Neural cell (in vitro differentiated cells): ENCODE measurements around the gene OR4M2.
"Not testable (repeated sequence)": the region's sequence is repeated elsewhere in the genome, so short reads cannot be mapped to it uniquely, and the experiment has no call there.

ENCODE experiments used
- CTCF ChIP-seq: fragments of 450-650 bp; IDR thresholded peaks from 2 replicates; pipeline ENCODE4 v1.5.1; 2014; ENCODE audit warnings: antibody characterized with exemption, mild to moderate bottlenecking, moderate library complexity; ENCODE audit not compliant: poor library complexity, severe bottlenecking
- EP300 ChIP-seq: fragments of 450-650 bp; conservative IDR thresholded peaks from 2 replicates; pipeline ENCODE4 v1.6.1; 2014; ENCODE audit warnings: antibody characterized with exemption, mild to moderate bottlenecking, moderate library complexity; ENCODE audit not compliant: poor library complexity, severe bottlenecking
- POLR2AphosphoS5 ChIP-seq: IDR thresholded peaks from 2 replicates; pipeline ENCODE4 v1.6.1; 2012
- REST ChIP-seq: IDR thresholded peaks from 2 replicates; pipeline ENCODE4 v1.6.1; 2012; ENCODE audit warnings: borderline replicate concordance
- SMC3 ChIP-seq: fragments of 450-650 bp; conservative IDR thresholded peaks from 2 replicates; pipeline ENCODE4 v1.6.1; 2014; ENCODE audit warnings: antibody characterized with exemption, mild to moderate bottlenecking, moderate library complexity; ENCODE audit not compliant: poor library complexity
- TAF1 ChIP-seq: IDR thresholded peaks from 2 replicates; pipeline ENCODE4 v1.6.1; 2012; ENCODE audit warnings: low read depth

GRCh38 chr15:22069267-22069666 lies 11.1 kb upstream of the OR4M2 start:
- not testable (repeated sequence) for TF ChIP-seq CTCF, SMC3, REST, EP300, TAF1, POLR2AphosphoS5
